CD4-positive, alpha-beta T cell treated with Interleukin-4 for 1 hour (primary cell): ENCODE measurements around the gene PRDX3.
"Not testable (repeated sequence)": the region's sequence is repeated elsewhere in the genome, so short reads cannot be mapped to it uniquely, and the experiment has no call there.

Experiments used
- DNase-seq, 2 donors: peaks; one replicate each; pipeline ENCODE4 v3.0.0-alpha.2; 2020 to 2022

PRDX3 gene

GRCh38 chr10:119161680-119162451 is 16.7 kb downstream of the PRDX3 start:
- no peak for DNase-seq

- DNase-seq = no peak
Observed at GRCh38 chr10:119159332-119159731, 19.3 kb downstream of the PRDX3 start.

GRCh38 chr10:119153661-119154060 is 25.0 kb downstream of the PRDX3 start:
- DNase-seq = no peak

- DNase-seq = no peak
Observed at GRCh38 chr10:119153041-119153440, 25.6 kb downstream of the PRDX3 start.

- not testable (repeated sequence) for DNase-seq
Observed at GRCh38 chr10:119151601-119152000, 27.0 kb downstream of the PRDX3 start.

- DNase-seq = no peak
Observed at GRCh38 chr10:119149729-119150128, 28.9 kb downstream of the PRDX3 start.

- DNase-seq = no peak
Observed at GRCh38 chr10:119149157-119149556, 29.5 kb downstream of the PRDX3 start.

- DNase-seq = no peak
Observed at GRCh38 chr10:119143657-119144056, 35.0 kb downstream of the PRDX3 start.

GRCh38 chr10:119140603-119141245 is 37.9 kb downstream of the PRDX3 start:
- no peak for DNase-seq

- peak; percentile 58 to 66 for DNase-seq
Observed at GRCh38 chr10:119139464-119140067, 39.0 kb downstream of the PRDX3 start.

GRCh38 chr10:119138346-119139306 is 40.0 kb downstream of the PRDX3 start:
- no peak for DNase-seq

GRCh38 chr10:119137878-119138277 is 40.7 kb downstream of the PRDX3 start:
- not testable (repeated sequence) for DNase-seq

- no peak for DNase-seq
Observed at GRCh38 chr10:119136084-119136483, 42.5 kb downstream of the PRDX3 start.

- peak; percentile 23 to 60 for DNase-seq
Observed at GRCh38 chr10:119135513-119135881, 43.1 kb downstream of the PRDX3 start.

GRCh38 chr10:119133949-119134348 is 44.7 kb downstream of the PRDX3 start:
- DNase-seq = peak in 1 of 2 donors; percentile 55

- no peak for DNase-seq
Observed at GRCh38 chr10:119132521-119133345, 45.9 kb downstream of the PRDX3 start.

GRCh38 chr10:119131512-119132240 is 46.9 kb downstream of the PRDX3 start:
- DNase-seq = peak; percentile 83 to 87

GRCh38 chr10:119129721-119130120 is 48.9 kb downstream of the PRDX3 start:
- no peak for DNase-seq

GRCh38 chr10:119125942-119126341 is 52.7 kb downstream of the PRDX3 start:
- no peak for DNase-seq

GRCh38 chr10:119120875-119121274 is 57.7 kb downstream of the PRDX3 start:
- DNase-seq = no peak

- peak in 1 of 2 donors; percentile 53 for DNase-seq
Observed at GRCh38 chr10:119120413-119120867, 58.2 kb downstream of the PRDX3 start.
